Retinal pigment epithelial cell (primary cell): ENCODE data around the gene DCAF4.

ENCODE experiments used
- DNase-seq: peaks from one replicate; pipeline ENCODE4 v3.0.0-alpha.2; 2010; ENCODE audit warnings: low read depth
- H3K4me3 ChIP-seq: 2 replicates; pipeline ENCODE4 v1.5.1; 2011; ENCODE audit warnings: mild to moderate bottlenecking, low read length, control low read depth, moderate library complexity
- CTCF ChIP-seq: conservative IDR thresholded peaks from 2 replicates; pipeline ENCODE4 v1.5.1; 2011; ENCODE audit warnings: low read depth, low read length, control low read depth, inconsistent platforms

Gene DCAF4

GRCh38 chr14:72888636-72889201 is 37.5 kb upstream of the DCAF4 start:
- TF ChIP-seq CTCF: no peak
- no peak overlapping the region for H3K4me3 ChIP-seq
- no peak for DNase-seq

GRCh38 chr14:72889366-72889765 is 36.9 kb upstream of the DCAF4 start:
- TF ChIP-seq CTCF: no peak
- no peak overlapping the region for H3K4me3 ChIP-seq
- no peak for DNase-seq

GRCh38 chr14:72891666-72892102 is 34.6 kb upstream of the DCAF4 start:
- H3K4me3 ChIP-seq: peak overlapping the region; percentile 80
- DNase-seq: no peak
- no peak for TF ChIP-seq CTCF

- no peak for DNase-seq
- TF ChIP-seq CTCF: no peak
- H3K4me3 ChIP-seq: peak overlapping the region; percentile 80
These were observed 34.0 kb upstream of the DCAF4 start for GRCh38 chr14:72892103-72892878.

GRCh38 chr14:72892879-72893635 is 33.2 kb upstream of the DCAF4 start:
- peak overlapping the region; percentile 80 for H3K4me3 ChIP-seq
- DNase-seq: no peak
- TF ChIP-seq CTCF: no peak

- peak; percentile 69 for DNase-seq
- TF ChIP-seq CTCF: no peak
- peak within 1 kb of the TSS; percentile 80 for H3K4me3 ChIP-seq
These were observed 32.5 kb upstream of the DCAF4 start, which contains the start of gene DPF3 for GRCh38 chr14:72893636-72894322. Gene DPF3, minus strand, starts transcription at chr14:72894101. Its CDS starts 13 bp downstream, at chr14:72894088.
